Uterus (tissue), 2 donors: ENCODE data around the gene ALLC.

Experiments
- POLR2A ChIP-seq, 2 donors: fragments of 450-650 bp; IDR thresholded peaks; one replicate each; pipeline ENCODE4 v1.6.1; 2016; ENCODE audit warnings: antibody characterized with exemption in 2 of 2, mild to moderate bottlenecking in 1 of 2, moderate library complexity in 1 of 2
- TF ChIP-seq, protein P1 (sequence below), 4 experiments: fragments of 200-600 bp in 2 of 4; fragments of 450-650 bp in 2 of 4; sonication (generic) in 2 of 4; IDR thresholded peaks; one replicate each; pipeline ENCODE4 v1.5.1; 2016 to 2019; ENCODE audit warnings: antibody characterized with exemption in 4 of 4, mild to moderate bottlenecking in 2 of 4, moderate library complexity in 1 of 4

DNA sequence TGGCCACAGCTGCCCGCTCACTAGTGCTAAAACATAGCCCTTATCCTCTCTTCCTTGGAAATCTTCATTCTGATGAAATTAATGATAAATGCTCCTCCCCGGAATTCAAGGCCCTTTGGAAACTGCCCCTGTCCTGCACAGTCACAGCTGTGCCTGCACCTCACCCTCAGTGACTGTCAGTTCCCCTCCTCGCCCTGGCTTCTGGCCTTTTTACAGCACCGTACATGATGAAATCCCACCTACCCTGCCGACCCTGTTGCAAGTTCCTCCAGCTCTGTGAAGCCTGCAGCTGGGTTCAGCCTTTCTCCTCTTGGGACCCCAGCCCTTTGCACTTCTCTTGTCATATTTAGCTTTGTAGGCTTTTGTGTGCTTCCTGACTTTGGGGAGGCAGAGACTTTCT is 93.8 kb downstream of the ALLC start:
- TF ChIP-seq, protein P1, sequence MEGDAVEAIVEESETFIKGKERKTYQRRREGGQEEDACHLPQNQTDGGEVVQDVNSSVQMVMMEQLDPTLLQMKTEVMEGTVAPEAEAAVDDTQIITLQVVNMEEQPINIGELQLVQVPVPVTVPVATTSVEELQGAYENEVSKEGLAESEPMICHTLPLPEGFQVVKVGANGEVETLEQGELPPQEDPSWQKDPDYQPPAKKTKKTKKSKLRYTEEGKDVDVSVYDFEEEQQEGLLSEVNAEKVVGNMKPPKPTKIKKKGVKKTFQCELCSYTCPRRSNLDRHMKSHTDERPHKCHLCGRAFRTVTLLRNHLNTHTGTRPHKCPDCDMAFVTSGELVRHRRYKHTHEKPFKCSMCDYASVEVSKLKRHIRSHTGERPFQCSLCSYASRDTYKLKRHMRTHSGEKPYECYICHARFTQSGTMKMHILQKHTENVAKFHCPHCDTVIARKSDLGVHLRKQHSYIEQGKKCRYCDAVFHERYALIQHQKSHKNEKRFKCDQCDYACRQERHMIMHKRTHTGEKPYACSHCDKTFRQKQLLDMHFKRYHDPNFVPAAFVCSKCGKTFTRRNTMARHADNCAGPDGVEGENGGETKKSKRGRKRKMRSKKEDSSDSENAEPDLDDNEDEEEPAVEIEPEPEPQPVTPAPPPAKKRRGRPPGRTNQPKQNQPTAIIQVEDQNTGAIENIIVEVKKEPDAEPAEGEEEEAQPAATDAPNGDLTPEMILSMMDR (IDR thresholded peaks at IDR 0.05), result no peak
- TF ChIP-seq POLR2A (IDR thresholded peaks at IDR 0.05), result no peak
